ENCODE measurements around the gene GCFC2. TPM values are rescaled to one million over a fixed set of nuclear protein-coding genes. Genes with fewer than 3 reads are reported as not detected.
A peak's percentile ranks its signal among the peaks of the same experiment; 100 is the strongest.

The GCFC2 gene
- total and polyA plus RNA-seq, 8 donors: 9.3 to 112 (median 18.5) TPM

- H3K36me3 ChIP-seq: no peaks in the 10 kb centered on the region
- H3K4me1 ChIP-seq: no peaks in the 10 kb centered on the region
- H3K27me3 ChIP-seq: peaks cover 0 to 17% (median 0%) of the 10 kb centered on the region in 3 donors
- H3K4me3 ChIP-seq: no peak overlapping the region
- H3K27ac ChIP-seq: no peak overlapping the region
- DNase-seq: no peak
- H3K9me3 ChIP-seq: no peaks in the 10 kb centered on the region
- intact Hi-C loops (cut with DNase I; ENCODE audit: low total_unique reads): no loop called here
- 52 to 82% (median 70%) methylated on average over 1 of the region's 1 CpG for WGBS, 5 donors
- no peak for TF ChIP-seq POLR2AphosphoS5 (IDR thresholded peaks at IDR 0.05)
- TF ChIP-seq EP300 (IDR thresholded peaks at IDR 0.05): no peak
- TF ChIP-seq CTCF (IDR thresholded peaks at IDR 0.05): no peak
- no peak for TF ChIP-seq POLR2A (IDR thresholded peaks at IDR 0.05)
Measured at GRCh38 chr2:75632813-75633212, 77.9 kb downstream of the GCFC2 start.

DNA sequence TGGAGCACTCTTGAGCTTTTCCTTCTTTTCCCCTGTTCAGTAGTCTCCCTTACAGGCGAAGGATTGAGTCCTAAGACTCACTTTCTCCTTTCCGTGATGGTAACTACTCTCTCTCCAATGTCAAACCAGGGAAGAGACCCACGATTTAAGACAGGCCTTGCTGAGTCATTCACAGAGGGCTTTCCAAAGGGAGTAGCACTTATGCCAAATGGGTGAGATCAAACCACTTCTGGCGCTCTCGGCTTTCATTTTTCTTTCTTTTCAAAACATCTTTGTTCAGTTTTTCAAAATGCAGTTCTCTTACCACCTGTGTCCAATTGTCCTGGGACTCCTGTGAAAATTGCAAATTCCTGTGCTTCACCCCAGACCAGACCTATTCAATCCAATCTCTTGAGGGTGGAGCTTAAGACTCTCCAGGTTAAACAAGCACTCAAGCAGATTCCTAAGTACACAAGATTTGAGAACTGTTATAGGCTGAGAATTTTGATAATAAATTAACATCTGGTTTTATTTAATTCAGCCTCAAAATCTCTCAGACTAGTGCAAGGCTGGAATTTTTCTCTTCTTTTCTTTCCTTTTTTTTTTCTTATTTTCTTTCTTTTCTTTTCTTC, 78.5 kb downstream of the GCFC2 start:
- Histone ChIP-seq H3K9me3 (no peaks in the 10 kb centered on the region), H3K27me3 (peaks cover 0 to 11% (median 0%) of the 10 kb centered on the region in 3 donors), H3K4me3 (no peak overlapping the region), H3K4me1 (no peaks in the 10 kb centered on the region), H3K27ac (no peak overlapping the region), H3K36me3 (no peaks in the 10 kb centered on the region)
- DNase-seq: peak in 1 of 2 donors; percentile 20
- TF ChIP-seq POLR2A (IDR thresholded peaks at IDR 0.05): no peak
- TF ChIP-seq CTCF (IDR thresholded peaks at IDR 0.05): no peak
- TF ChIP-seq POLR2AphosphoS5 (IDR thresholded peaks at IDR 0.05): no peak
- no peak for TF ChIP-seq EP300 (IDR thresholded peaks at IDR 0.05)
- intact Hi-C loops (cut with DNase I; ENCODE audit: low total_unique reads): no loop called here
- 62 to 71% (median 70%) methylated on average over 5 of the region's 5 CpGs for WGBS, 5 donors

- Histone ChIP-seq H3K4me1 (no peaks in the 10 kb centered on the region), H3K4me3 (no peak overlapping the region), H3K27me3 (peaks cover 0 to 13% (median 0%) of the 10 kb centered on the region in 3 donors), H3K36me3 (no peaks in the 10 kb centered on the region), H3K9me3 (no peaks in the 10 kb centered on the region), H3K27ac (no peak overlapping the region)
- TF ChIP-seq CTCF (IDR thresholded peaks at IDR 0.05) (peak in 5 of 7 experiments; percentile 16 to 78 (median 71)), POLR2AphosphoS5 (IDR thresholded peaks at IDR 0.05) (no peak)
- intact Hi-C loops (cut with DNase I; ENCODE audit: low total_unique reads): no loop called here
- DNase-seq: peak; percentile 73 to 92
- WGBS, 5 donors: 0 to 3% (median 1%) methylated on average over 4 of the region's 4 CpGs
Measured at GRCh38 chr2:75627902-75628504, 82.7 kb downstream of the GCFC2 start.

DNA sequence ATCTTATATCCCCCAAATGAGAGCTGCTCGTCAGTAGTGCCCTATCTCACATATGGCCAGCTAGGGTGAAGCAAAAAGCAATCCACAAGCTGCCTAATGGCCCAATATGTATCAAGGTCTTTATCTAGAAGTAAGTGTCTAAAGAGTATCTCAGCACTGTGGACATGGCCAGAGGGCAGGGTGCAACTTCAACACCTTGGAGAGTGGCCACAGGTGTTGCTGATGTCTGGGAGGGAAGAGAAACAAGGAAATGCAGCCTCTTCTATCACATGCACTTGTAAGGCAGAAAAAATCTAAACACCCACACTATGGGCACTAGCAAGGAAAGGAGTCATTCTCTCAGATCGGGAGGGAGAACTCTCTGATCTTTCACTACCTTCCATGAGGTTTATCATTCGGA, 87.8 kb downstream of the GCFC2 start:
- Histone ChIP-seq H3K4me1 (no peaks in the 10 kb centered on the region), H3K27me3 (peaks cover 0 to 16% (median 0%) of the 10 kb centered on the region in 3 donors), H3K4me3 (no peak overlapping the region), H3K9me3 (no peaks in the 10 kb centered on the region), H3K36me3 (no peaks in the 10 kb centered on the region), H3K27ac (no peak overlapping the region)
- no peak for DNase-seq
- no peak for TF ChIP-seq EP300 (IDR thresholded peaks at IDR 0.05)
- no peak for TF ChIP-seq CTCF (IDR thresholded peaks at IDR 0.05)
- TF ChIP-seq POLR2A (IDR thresholded peaks at IDR 0.05): no peak
- no peak for TF ChIP-seq POLR2AphosphoS5 (IDR thresholded peaks at IDR 0.05)
- WGBS, 5 donors: 61 to 89% (median 84%) methylated on average over 3 of the region's 3 CpGs
- intact Hi-C loops (cut with DNase I; ENCODE audit: low total_unique reads): no loop called here

All from stomach (tissue), 9 donors.